Measurements from ENCODE around the gene ATP6V1F. TPM values are rescaled to one million over a fixed set of nuclear protein-coding genes. Genes with fewer than 3 reads are reported as not detected.
"Not testable (repeated sequence)": the region's sequence is repeated elsewhere in the genome, so short reads cannot be mapped to it uniquely, and the experiment has no call there.

ATP6V1F gene
- total RNA-seq, 2 experiments from 2014 or later: 127 to 158 TPM

- Mint-ChIP-seq H3K9me3 (ENCODE audit: low read depth) (peaks cover 4% of the 10 kb centered on the region), H3K27ac (no peak overlapping the region), H3K36me3 (no peaks in the 10 kb centered on the region), H3K4me1 (no peaks in the 10 kb centered on the region), H3K4me3 (no peak overlapping the region), H3K27me3 (peaks cover 40% of the 10 kb centered on the region)
- ATAC-seq (peak; percentile 75), DNase-seq (no peak)
- CTCF ChIA-PET: interaction anchor here (1.2 to 4.2 kb wide), 3 partner anchors 10 to 187 kb away, joined by 4 to 23 read pairs (median 7); no protein-coding TSS in a partner anchor
Observed at GRCh38 chr7:128904381-128905197, 41.9 kb downstream of the ATP6V1F start.

- DNase-seq (no peak), ATAC-seq (no peak)
- H3K9me3 Mint-ChIP-seq (ENCODE audit: low read depth): no peaks in the 10 kb centered on the region
- no peak overlapping the region for H3K4me3 Mint-ChIP-seq
- no peaks in the 10 kb centered on the region for H3K4me1 Mint-ChIP-seq
- no peaks in the 10 kb centered on the region for H3K36me3 Mint-ChIP-seq
- peaks cover 44% of the 10 kb centered on the region for H3K27me3 Mint-ChIP-seq
- CTCF ChIA-PET: interaction anchor here (1.2 to 4.2 kb wide), 2 partner anchors 185 kb away, joined by 3 to 23 read pairs; no protein-coding TSS in a partner anchor
- H3K27ac Mint-ChIP-seq: no peak overlapping the region
Observed at GRCh38 chr7:128906001-128906765, 43.5 kb downstream of the ATP6V1F start.

GRCh38 chr7:128906766-128907559 is 44.3 kb downstream of the ATP6V1F start:
- CTCF ChIA-PET: interaction anchor here (0.9 to 1.2 kb wide), 2 partner anchors 65 to 184 kb away, joined by 3 read pairs; no protein-coding TSS in a partner anchor
- Mint-ChIP-seq H3K36me3 (no peaks in the 10 kb centered on the region), H3K4me3 (no peak overlapping the region), H3K27ac (no peak overlapping the region), H3K27me3 (peaks cover 48% of the 10 kb centered on the region), H3K9me3 (ENCODE audit: low read depth) (no peaks in the 10 kb centered on the region), H3K4me1 (no peaks in the 10 kb centered on the region)
- DNase-seq (no peak), ATAC-seq (no peak)

- CTCF ChIA-PET: interaction anchor here (2.5 kb wide), 1 partner anchor 182 kb away, joined by 14 read pairs; no protein-coding TSS in a partner anchor
Observed at GRCh38 chr7:128908750-128909624, 46.3 kb downstream of the ATP6V1F start.

GRCh38 chr7:128909625-128910568 is 47.2 kb downstream of the ATP6V1F start:
- no peak for DNase-seq
- no peak for ATAC-seq
- Mint-ChIP-seq H3K27me3 (peaks cover 63% of the 10 kb centered on the region), H3K4me3 (no peak overlapping the region), H3K36me3 (no peaks in the 10 kb centered on the region), H3K4me1 (no peaks in the 10 kb centered on the region), H3K27ac (no peak overlapping the region), H3K9me3 (ENCODE audit: low read depth) (no peaks in the 10 kb centered on the region)
- CTCF ChIA-PET: interaction anchor here (1.2 to 2.5 kb wide), 2 partner anchors 181 to 254 kb away, joined by 3 to 14 read pairs; no protein-coding TSS in a partner anchor

More at GRCh38 chr7:128908750-128909624, 46.3 kb downstream of the ATP6V1F start:
- no peaks in the 10 kb centered on the region for H3K36me3 Mint-ChIP-seq
- no peaks in the 10 kb centered on the region for H3K9me3 Mint-ChIP-seq (ENCODE audit: low read depth)
- no peaks in the 10 kb centered on the region for H3K4me1 Mint-ChIP-seq
- H3K27ac Mint-ChIP-seq: no peak overlapping the region
- no peak for DNase-seq
- ATAC-seq: no peak
- peaks cover 54% of the 10 kb centered on the region for H3K27me3 Mint-ChIP-seq
- no peak overlapping the region for H3K4me3 Mint-ChIP-seq

- ATAC-seq: no peak
- peaks cover 65% of the 10 kb centered on the region for H3K27me3 Mint-ChIP-seq
- DNase-seq: no peak
- H3K4me1 Mint-ChIP-seq: peaks cover 3% of the 10 kb centered on the region
- no peaks in the 10 kb centered on the region for H3K36me3 Mint-ChIP-seq
- no peak within 1 kb of the TSS for H3K4me3 Mint-ChIP-seq
- H3K27ac Mint-ChIP-seq: no peak within 1 kb of the TSS
- CTCF ChIA-PET: interaction anchor here (1.2 kb wide), 1 partner anchor 253 kb away, joined by 3 read pairs; no protein-coding TSS in a partner anchor
- no peaks in the 10 kb centered on the region for H3K9me3 Mint-ChIP-seq (ENCODE audit: low read depth)
Observed at GRCh38 chr7:128910569-128910945, 47.9 kb downstream of the ATP6V1F start, which contains the start of gene KCP. TSS of gene KCP (minus strand) at chr7:128910709. CDS start at chr7:128910676, 33 bp downstream.

GRCh38 chr7:128911423-128912031 is 48.9 kb downstream of the ATP6V1F start:
- DNase-seq (no peak), ATAC-seq (no peak)
- CTCF ChIA-PET: interaction anchor here (1.2 to 1.4 kb wide), 2 partner anchors 8 to 252 kb away, joined by 3 to 4 read pairs; no protein-coding TSS in a partner anchor
- H3K27ac Mint-ChIP-seq: no peak overlapping the region
- H3K4me3 Mint-ChIP-seq: no peak overlapping the region
- no peaks in the 10 kb centered on the region for H3K9me3 Mint-ChIP-seq (ENCODE audit: low read depth)
- peaks cover 64% of the 10 kb centered on the region for H3K27me3 Mint-ChIP-seq
- no peaks in the 10 kb centered on the region for H3K36me3 Mint-ChIP-seq
- peaks cover 5% of the 10 kb centered on the region for H3K4me1 Mint-ChIP-seq

GRCh38 chr7:128912281-128912680 is 49.6 kb downstream of the ATP6V1F start:
- no peak overlapping the region for H3K27ac Mint-ChIP-seq

GRCh38 chr7:128912709-128913495 is 50.2 kb downstream of the ATP6V1F start:
- H3K27ac Mint-ChIP-seq; ATAC-seq; DNase-seq; CTCF ChIA-PET; H3K4me1 Mint-ChIP-seq; H3K36me3 Mint-ChIP-seq; H3K4me3 Mint-ChIP-seq; H3K9me3 Mint-ChIP-seq (ENCODE audit: low read depth): not testable (repeated sequence)
- peaks cover 76% of the 10 kb centered on the region for H3K27me3 Mint-ChIP-seq

More at GRCh38 chr7:128912281-128912680, 49.6 kb downstream of the ATP6V1F start:
- H3K27me3 Mint-ChIP-seq: peaks cover 71% of the 10 kb centered on the region
- peaks cover 6% of the 10 kb centered on the region for H3K4me1 Mint-ChIP-seq
- CTCF ChIA-PET: interaction anchor here (1.4 kb wide), 1 partner anchor 9 kb away, joined by 4 read pairs; no protein-coding TSS in a partner anchor
- ATAC-seq (no peak), DNase-seq (no peak)
- H3K9me3 Mint-ChIP-seq (ENCODE audit: low read depth): no peaks in the 10 kb centered on the region
- H3K4me3 Mint-ChIP-seq: no peak overlapping the region
- H3K36me3 Mint-ChIP-seq: no peaks in the 10 kb centered on the region

GRCh38 chr7:128913870-128914565 is 51.4 kb downstream of the ATP6V1F start:
- ATAC-seq: no peak
- Mint-ChIP-seq H3K4me3 (no peak overlapping the region), H3K27me3 (peaks cover 74% of the 10 kb centered on the region), H3K4me1 (peaks cover 6% of the 10 kb centered on the region), H3K36me3 (no peaks in the 10 kb centered on the region), H3K27ac (no peak overlapping the region), H3K9me3 (ENCODE audit: low read depth) (no peaks in the 10 kb centered on the region)
- DNase-seq: no peak
- CTCF ChIA-PET: interaction anchor here (1.0 to 1.1 kb wide), 2 partner anchors 10 to 250 kb away, joined by 3 to 4 read pairs; no protein-coding TSS in a partner anchor
